DND-41 (cell line): ENCODE data around the gene NEURL1.

ENCODE experiments used
- ATAC-seq: fragments of 200-7000 bp; cut with Tn5 transposase; 3 replicates; pipeline ENCODE4 v1.9.1; 2021; ENCODE audit warnings: low read depth; ENCODE audit not compliant: insufficient read depth
- DNase-seq: peaks from one replicate; pipeline ENCODE4 v3.0.0-alpha.2; 2020
- H2AFZ ChIP-seq: 2 replicates; pipeline ENCODE4 v1.6.0; 2012; ENCODE audit warnings: low read depth, low read length
- H3K27ac ChIP-seq: 2 replicates; pipeline ENCODE4 v1.5.1; 2012; ENCODE audit warnings: low read length, inconsistent platforms
- H3K27me3 ChIP-seq: fragments of 200-600 bp; sonication (generic); 2 replicates; pipeline ENCODE4 v1.6.0; 2012; ENCODE audit warnings: low read length, mild to moderate bottlenecking, inconsistent platforms; ENCODE audit not compliant: insufficient read depth, poor library complexity
- H3K36me3 ChIP-seq: 2 replicates; pipeline ENCODE4 v1.5.1; 2012; ENCODE audit warnings: low read length, inconsistent platforms; ENCODE audit not compliant: insufficient read depth
- H3K4me1 ChIP-seq: 2 replicates; pipeline ENCODE4 v1.5.1; 2012; ENCODE audit warnings: mild to moderate bottlenecking, low read length; ENCODE audit not compliant: insufficient read depth
- H3K4me2 ChIP-seq: 2 replicates; pipeline ENCODE4 v1.6.0; 2012; ENCODE audit warnings: mild to moderate bottlenecking, moderate library complexity, low read length, inconsistent platforms; ENCODE audit not compliant: insufficient read depth
- H3K4me3 ChIP-seq, 2 experiments: fragments of 200-600 bp in 1 of 2; shearing (Covaris generic) in 1 of 2; 2 replicates each; pipeline ENCODE4 v1.5.1; 2012 to 2016; ENCODE audit warnings: inconsistent platforms in 2 of 2, low read length in 2 of 2, mild to moderate bottlenecking in 2 of 2, low read depth in 1 of 2, moderate library complexity in 1 of 2
- H3K79me2 ChIP-seq: 2 replicates; pipeline ENCODE4 v1.6.0; 2012; ENCODE audit warnings: low read length, inconsistent platforms; ENCODE audit not compliant: insufficient read depth
- H3K9ac ChIP-seq: 2 replicates; pipeline ENCODE4 v1.6.0; 2012; ENCODE audit warnings: low read depth, mild to moderate bottlenecking, inconsistent platforms, low read length, moderate library complexity
- H3K9me3 ChIP-seq: 2 replicates; pipeline ENCODE4 v1.5.1; 2012; ENCODE audit warnings: low read length, moderate library complexity, mild to moderate bottlenecking, inconsistent platforms; ENCODE audit not compliant: insufficient read depth, severe bottlenecking
- H4K20me1 ChIP-seq: 2 replicates; pipeline ENCODE4 v1.6.0; 2012; ENCODE audit warnings: low read length; ENCODE audit not compliant: insufficient read depth
- EZH2 ChIP-seq: IDR thresholded peaks from 3 replicates; pipeline ENCODE4 v1.6.1; 2012; ENCODE audit warnings: borderline replicate concordance, low read depth, mild to moderate bottlenecking, moderate library complexity, low read length, inconsistent platforms; ENCODE audit not compliant: severe bottlenecking
- TF ChIP-seq, protein P1 (sequence below): IDR thresholded peaks from 2 replicates; pipeline ENCODE4 v1.5.1; 2012; ENCODE audit warnings: borderline replicate concordance, low read length, moderate library complexity, mild to moderate bottlenecking; ENCODE audit not compliant: poor library complexity, severe bottlenecking; ENCODE audit errors: extremely low read depth

The NEURL1 gene

DNA sequence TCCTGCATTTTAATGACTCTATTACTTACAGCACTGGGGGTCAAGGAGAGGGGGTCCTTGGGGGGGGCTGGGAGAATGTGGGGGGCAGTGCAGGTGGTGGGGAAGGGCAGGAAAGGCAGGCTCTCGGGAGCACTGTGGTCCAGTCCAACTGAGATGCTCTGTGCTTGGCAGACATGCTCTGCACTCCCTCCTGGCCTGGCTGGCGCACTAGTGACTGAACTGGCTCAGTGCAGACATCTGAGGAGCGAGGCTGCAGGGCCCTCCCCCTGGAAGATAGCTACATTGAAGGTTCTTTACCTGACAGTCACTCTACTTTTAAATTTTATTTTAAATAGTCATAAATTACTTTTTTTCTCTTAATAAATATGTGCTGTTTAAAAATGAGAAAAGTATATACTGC lies 105.7 kb downstream of the NEURL1 start:
- Histone ChIP-seq H3K4me1 (no peaks in the 10 kb centered on the region), H3K27ac (no peak overlapping the region), H3K9ac (no peak overlapping the region), H2AFZ (no peak overlapping the region), H3K27me3 (no peaks in the 10 kb centered on the region), H3K4me3 (no peak overlapping the region), H3K4me2 (no peak overlapping the region), H3K36me3 (peaks cover 6% of the 10 kb centered on the region; the same call in 1 of the 2 replicates), H3K79me2 (no peaks in the 10 kb centered on the region), H4K20me1 (no peaks in the 10 kb centered on the region; the same call in none of the 2 replicates), H3K9me3 (no peaks in the 10 kb centered on the region)
- no peak for DNase-seq
- no peak for TF ChIP-seq EZH2
- TF ChIP-seq, protein P1, sequence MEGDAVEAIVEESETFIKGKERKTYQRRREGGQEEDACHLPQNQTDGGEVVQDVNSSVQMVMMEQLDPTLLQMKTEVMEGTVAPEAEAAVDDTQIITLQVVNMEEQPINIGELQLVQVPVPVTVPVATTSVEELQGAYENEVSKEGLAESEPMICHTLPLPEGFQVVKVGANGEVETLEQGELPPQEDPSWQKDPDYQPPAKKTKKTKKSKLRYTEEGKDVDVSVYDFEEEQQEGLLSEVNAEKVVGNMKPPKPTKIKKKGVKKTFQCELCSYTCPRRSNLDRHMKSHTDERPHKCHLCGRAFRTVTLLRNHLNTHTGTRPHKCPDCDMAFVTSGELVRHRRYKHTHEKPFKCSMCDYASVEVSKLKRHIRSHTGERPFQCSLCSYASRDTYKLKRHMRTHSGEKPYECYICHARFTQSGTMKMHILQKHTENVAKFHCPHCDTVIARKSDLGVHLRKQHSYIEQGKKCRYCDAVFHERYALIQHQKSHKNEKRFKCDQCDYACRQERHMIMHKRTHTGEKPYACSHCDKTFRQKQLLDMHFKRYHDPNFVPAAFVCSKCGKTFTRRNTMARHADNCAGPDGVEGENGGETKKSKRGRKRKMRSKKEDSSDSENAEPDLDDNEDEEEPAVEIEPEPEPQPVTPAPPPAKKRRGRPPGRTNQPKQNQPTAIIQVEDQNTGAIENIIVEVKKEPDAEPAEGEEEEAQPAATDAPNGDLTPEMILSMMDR, result no peak
- ATAC-seq, result no peak

DNA sequence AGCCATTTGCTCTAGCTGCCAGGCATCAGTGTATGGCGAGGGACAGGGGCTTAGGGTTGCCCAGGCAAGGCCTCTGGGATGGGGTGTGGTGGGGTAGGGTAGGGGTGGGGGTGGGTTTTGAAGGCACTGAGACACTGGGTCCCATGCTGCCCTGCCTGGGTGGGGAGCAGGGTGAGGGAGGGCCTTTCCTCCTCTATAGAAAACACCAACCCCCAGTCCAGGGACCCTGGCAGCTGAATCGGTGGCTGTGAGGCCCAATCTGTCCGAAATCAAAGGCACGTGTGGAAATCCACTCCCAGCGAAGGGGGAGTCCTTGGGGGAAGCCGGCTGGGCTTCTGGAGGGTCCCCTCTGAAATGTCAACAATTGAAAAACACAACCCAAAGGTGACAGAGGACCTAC lies 106.4 kb downstream of the NEURL1 start:
- Histone ChIP-seq H3K36me3 (peaks cover 6% of the 10 kb centered on the region; the same call in 1 of the 2 replicates), H3K9ac (no peak overlapping the region)
- ATAC-seq, result no peak

DNA sequence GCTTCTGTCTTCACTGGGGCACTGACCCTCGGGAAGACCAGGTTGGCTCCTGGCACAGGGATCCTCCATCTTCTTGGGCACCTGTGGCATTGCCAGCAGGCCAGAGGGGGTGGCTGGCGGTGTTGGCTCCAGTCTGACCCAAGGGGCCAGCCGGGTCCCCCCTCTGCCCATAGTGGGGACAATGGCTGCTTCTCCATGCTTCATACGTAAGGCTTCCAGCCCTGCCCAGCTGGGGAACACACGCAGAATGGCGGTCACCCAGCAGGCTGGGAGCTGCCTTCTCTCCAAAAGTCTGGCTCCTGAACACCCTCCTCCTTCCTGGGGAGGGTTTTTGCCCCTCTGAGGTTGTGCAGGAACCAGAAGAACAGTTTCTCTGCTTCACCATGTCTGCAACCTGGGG lies 106.8 kb downstream of the NEURL1 start:
- H3K27ac ChIP-seq, result no peak overlapping the region
- no peaks in the 10 kb centered on the region for H3K27me3 ChIP-seq
- DNase-seq (no peak), ATAC-seq (no peak)
- H3K4me1 ChIP-seq, result no peaks in the 10 kb centered on the region
- H3K9ac ChIP-seq, result no peak overlapping the region
- H3K9me3 ChIP-seq, result no peaks in the 10 kb centered on the region
- no peak overlapping the region for H3K4me3 ChIP-seq
- H4K20me1 ChIP-seq, result no peaks in the 10 kb centered on the region; the same call in none of the 2 replicates
- H3K79me2 ChIP-seq, result no peaks in the 10 kb centered on the region
- H3K36me3 ChIP-seq, result peaks cover 6% of the 10 kb centered on the region; the same call in 1 of the 2 replicates
- no peak overlapping the region for H2AFZ ChIP-seq
- no peak for TF ChIP-seq EZH2
- TF ChIP-seq, protein P1, result no peak
- no peak overlapping the region for H3K4me2 ChIP-seq

More for the DNA sequence above, 106.4 kb downstream of the NEURL1 start:
- no peak for TF ChIP-seq EZH2
- TF ChIP-seq, protein P1, result no peak
- Histone ChIP-seq H3K4me2 (no peak overlapping the region), H3K27me3 (no peaks in the 10 kb centered on the region), H3K4me1 (no peaks in the 10 kb centered on the region), H3K4me3 (no peak overlapping the region), H3K27ac (no peak overlapping the region), H3K79me2 (no peaks in the 10 kb centered on the region), H2AFZ (no peak overlapping the region), H3K9me3 (no peaks in the 10 kb centered on the region), H4K20me1 (no peaks in the 10 kb centered on the region; the same call in none of the 2 replicates)
- DNase-seq, result no peak

DNA sequence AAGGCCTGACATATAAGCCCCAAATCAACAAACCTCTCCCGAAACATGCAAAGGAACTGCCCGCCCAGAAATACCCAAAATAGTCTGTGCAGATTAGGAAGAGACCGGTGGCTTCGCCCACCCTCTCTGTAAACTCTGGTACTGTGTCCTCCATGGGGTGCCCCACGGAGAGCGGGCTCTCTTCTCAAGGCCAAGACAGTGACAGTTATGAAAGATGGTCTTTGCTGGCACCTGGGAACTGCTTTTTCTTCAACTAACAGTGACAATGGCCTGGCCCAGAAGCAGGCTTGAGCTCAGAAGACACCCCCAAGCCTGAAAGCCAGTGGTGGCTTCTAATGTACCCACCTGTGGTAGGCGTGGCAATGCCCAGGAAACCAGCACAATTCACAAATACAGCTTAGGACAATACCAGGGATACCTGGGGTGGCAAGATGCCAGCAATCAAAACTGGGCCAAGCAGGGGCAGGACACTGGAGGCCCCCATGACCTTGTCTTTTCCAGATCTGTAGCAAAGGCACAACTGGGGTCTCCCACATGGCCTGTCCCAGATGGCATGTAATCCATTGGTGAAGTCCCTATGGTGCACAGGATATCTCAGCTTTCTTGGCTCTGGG lies 107.6 kb downstream of the NEURL1 start:
- no peak for DNase-seq
- H3K4me3 ChIP-seq, result no peak overlapping the region
- no peak overlapping the region for H3K9ac ChIP-seq
- no peak overlapping the region for H2AFZ ChIP-seq
- H3K27me3 ChIP-seq, result no peaks in the 10 kb centered on the region
- H3K79me2 ChIP-seq, result no peaks in the 10 kb centered on the region
- no peak for ATAC-seq
- H3K4me2 ChIP-seq, result no peak overlapping the region
- H3K4me1 ChIP-seq, result no peaks in the 10 kb centered on the region
- H3K9me3 ChIP-seq, result no peaks in the 10 kb centered on the region
- no peak for TF ChIP-seq EZH2
- TF ChIP-seq, protein P1, result no peak
- H3K36me3 ChIP-seq, result peaks cover 12% of the 10 kb centered on the region; the same call in 1 of the 2 replicates
- no peaks in the 10 kb centered on the region; the same call in 1 of the 2 replicates for H4K20me1 ChIP-seq
- no peak overlapping the region for H3K27ac ChIP-seq
